DMS53 treated with DMSO at 0.1 percent for 48 hours (cell line): ENCODE data around the gene TOP2A.
"Not testable (repeated sequence)": the region's sequence is repeated elsewhere in the genome, so short reads cannot be mapped to it uniquely, and the experiment has no call there.

ENCODE experiments used
- DNase-seq: peaks from one replicate; lab custom pipeline; 2025; ENCODE audit not compliant: unreplicated experiment; lab: John Stamatoyannopoulos, UW

The TOP2A gene

DNA sequence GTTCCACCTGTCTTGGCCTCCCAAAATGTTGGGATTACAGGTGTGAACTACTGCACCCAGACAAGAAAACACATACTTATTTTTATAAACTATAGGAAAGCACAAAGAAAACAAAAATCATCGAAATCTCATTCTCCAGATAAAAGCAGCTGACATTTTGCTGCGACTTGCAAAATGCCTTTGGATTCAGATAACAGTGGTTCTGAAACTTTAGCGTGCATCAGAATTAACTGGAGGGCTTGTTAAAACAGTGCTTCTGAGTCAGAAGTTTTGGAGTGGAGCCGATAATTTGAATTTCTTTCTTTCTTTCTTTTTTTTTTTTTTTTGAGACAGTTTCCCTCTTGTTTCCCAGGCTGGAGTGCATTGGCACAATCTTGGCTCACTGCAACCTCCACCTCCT, 35.4 kb downstream of the TOP2A start:
- DNase-seq, result no peak

DNA sequence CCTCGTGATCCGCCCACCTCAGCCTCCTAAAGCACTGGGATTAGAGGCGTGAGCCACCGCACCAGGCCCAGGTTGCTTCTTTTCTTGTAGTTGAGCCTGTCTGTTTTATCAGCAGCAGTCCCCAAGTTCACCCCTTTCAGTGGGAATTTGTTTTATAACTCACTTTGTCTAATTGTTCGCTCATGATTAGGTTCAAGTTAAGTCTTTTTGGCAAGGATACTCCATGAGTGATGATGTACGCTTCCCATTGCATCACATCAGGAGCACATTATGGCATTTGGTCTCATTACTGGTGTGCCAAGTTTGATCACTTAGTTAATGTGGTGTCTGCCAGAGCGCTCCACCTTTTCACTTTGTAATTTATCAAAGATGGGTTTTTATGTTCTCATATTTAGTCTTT, 38.7 kb downstream of the TOP2A start:
- no peak for DNase-seq

DNA sequence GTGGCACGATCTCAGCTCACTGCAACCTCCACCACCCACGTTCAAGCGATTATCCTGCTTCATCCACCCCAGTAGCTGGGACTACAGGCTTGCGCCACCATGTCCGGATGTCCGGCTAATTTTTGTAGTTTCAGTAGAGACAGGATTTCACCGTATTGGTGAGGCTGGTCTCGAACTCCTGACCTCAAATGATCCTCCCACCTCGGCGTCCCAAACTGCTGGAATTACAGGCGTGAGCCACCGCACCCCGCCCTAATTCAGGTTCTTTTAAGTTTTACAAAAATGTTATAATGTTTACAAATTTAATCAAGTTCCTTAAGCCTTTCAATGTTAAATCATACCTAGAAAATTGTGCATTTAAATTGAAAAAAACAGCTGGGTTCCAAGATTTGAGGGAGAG, 39.9 kb downstream of the TOP2A start:
- DNase-seq, result no peak

DNA sequence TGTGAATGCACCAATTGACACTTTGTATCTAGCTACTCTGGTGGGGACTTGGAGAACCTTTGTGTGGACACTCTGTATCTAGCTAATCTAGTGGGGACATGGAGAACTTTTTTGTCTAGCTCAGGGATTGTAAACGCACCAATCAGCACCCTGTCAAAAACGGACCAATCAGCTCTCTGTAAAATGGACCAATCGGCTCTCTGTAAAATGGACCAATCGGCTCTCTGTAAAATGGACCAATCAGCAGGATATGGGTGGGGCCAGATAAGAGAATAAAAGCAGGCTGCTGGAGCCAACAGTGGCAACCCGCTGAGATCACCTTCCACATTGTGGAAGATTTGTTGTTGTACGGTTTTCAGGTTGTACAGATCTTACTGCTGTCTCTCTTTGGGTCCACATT, 41.2 kb downstream of the TOP2A start:
- not testable (repeated sequence) for DNase-seq

DNA sequence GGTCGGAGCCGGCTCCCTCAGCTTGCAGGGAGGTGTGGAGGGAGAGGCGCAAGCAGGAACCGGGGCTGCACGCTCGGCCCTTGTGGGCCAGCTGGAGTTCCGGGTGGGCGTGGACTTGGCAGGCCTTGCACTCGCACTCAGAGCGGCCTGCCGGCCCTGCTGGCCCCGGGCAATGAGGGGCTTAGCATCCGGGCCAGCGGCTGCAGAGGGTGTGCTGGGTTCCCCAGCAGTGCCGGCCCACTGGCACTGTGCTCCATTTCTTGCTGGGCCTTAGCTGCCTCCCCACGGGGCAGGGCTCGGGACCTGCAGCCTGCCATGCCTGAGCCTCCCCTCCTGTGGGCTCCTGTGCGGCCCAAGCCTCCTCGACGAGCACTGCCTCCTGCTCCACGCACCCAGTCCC, 41.9 kb downstream of the TOP2A start:
- DNase-seq, result not testable (repeated sequence)

DNA sequence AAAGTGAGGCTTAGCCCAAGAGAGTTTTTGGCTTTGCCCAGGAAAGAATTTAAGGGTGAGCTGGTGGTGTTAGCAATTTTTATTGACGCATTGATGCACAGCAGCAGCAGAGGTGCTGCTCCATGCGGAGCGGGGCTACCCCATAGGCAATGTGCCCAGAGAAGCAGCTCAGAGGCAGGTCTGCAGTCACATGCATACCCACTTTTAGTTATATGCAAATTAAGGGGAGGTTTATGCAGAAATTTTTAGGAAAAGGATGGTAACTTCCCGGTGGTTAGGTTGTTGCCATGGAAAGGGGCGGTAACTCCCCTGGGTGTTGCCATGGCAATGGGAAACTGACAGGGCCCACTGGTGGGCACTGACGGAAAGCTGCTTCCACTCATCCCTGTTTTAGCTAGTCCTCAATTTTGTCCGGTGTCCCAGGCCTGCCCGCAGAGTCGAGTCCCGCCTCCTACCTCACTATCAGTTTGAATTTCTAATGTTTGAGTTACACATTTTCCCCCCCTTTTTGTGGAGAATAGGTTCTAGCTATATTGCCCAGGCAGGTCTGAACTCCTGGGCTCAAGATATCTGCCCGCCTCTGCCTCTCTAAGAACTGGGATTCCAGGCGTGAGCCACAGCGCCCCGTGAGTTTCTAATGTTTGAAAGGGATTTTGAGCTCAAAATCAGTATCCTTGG, 42.7 kb downstream of the TOP2A start:
- no peak for DNase-seq

DNA sequence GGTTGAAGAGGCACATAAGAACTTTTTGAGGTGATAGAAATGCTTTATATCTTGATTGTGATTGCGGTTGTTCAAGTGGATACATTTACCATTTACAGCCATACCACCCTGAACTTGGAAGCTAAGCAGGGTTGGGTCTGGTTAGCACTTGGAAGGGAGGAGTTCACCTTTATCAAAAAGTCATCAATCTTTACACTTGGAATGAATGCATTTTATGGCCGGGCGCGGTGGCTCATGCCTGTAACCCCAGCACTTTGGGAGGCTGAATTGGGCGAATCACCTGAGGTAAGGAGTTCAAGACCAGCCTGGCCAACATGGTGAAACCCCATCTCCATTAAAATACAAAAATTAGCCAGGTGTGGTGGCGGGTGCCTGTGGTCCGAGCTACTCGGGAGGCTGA, 43.7 kb downstream of the TOP2A start:
- DNase-seq, result no peak

DNA sequence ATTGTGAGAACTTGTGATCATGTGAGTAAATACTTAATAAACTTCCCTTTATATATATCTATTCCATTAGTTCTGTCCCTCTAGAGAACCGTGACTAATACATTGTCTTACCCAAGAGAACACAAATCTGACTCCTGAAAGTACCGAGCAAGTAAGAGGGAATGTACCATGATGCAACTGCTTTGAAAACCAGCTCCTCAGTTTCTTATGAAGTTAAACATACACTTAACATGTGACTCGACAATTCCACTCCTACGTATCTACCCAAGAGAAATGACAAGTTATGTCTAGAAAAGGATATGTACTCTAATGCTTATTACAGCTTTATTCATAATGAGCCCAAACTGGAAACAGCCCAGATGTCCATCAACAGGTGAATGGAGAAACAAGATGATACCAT, 44.4 kb downstream of the TOP2A start:
- DNase-seq, result no peak

DNA sequence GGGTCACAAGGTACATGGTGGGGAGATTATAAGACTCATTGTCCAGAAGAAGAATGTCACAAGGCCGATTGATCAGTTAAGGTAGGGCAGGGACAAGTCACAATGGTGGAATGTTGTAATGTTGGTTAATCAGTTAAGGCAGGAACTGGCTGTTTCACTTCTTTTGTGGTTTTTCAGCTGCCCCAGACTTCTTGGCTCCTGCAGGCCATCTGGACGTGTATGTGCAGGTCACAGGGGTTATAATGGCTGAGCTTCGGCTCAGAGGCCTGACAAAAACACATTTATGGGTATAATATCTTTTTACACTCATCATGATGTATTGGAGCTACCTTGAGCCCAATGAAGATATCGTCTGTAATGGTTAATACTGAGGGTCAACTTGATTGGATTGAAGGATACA, 45.1 kb downstream of the TOP2A start:
- DNase-seq, result not testable (repeated sequence)

DNA sequence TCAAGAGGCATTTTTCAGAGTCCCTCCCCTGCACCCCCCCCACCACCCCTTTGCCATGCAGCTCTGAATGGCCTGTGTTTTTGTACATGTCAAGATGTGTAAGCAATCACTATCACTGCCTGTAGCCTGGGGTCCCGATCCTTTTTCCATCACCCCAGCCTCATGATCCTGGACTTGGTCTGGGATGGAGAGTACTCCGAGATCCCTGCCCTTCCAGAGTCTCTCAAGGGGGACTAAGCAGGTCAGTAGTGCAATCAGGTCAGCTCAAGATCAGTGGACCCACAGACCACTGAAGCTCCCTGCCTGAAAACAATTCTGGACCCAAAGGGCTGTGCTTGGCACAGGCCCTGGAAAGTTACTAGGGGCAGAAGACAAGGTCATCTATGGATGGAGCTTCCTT, 45.7 kb downstream of the TOP2A start:
- no peak for DNase-seq

DNA sequence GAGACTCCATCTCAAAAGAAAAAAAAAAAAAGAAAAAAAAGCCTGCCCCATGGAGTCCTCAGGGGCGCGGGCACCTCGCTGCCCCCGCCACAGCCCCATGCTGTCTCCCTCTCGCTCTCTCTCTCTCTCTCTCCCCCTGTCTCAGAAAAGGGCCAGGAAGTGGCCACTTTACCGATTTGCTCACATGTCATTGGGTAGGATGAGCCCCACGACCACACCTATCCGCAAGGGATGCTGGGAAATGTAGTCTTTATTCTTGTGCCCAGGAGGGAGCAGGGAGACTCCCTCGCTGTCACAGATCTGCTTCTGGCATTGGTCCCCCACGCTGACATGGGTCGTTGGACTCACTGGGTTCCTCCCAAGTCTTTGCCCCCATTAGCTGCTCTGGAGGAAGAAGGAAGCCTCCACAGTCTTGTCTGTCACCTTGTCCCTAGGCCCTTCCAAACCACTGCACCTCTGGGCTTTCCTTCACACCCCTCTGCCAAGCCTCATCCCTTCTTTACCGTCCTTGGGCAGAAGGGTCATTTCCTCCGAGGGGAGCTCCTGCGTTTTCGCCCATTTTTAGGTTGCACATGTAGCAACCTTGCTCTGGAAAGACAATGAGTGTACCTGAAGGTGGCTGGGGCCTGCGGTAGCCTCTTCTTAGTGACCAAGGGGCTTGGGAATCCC, 46.3 kb downstream of the TOP2A start:
- DNase-seq, result no peak

DNA sequence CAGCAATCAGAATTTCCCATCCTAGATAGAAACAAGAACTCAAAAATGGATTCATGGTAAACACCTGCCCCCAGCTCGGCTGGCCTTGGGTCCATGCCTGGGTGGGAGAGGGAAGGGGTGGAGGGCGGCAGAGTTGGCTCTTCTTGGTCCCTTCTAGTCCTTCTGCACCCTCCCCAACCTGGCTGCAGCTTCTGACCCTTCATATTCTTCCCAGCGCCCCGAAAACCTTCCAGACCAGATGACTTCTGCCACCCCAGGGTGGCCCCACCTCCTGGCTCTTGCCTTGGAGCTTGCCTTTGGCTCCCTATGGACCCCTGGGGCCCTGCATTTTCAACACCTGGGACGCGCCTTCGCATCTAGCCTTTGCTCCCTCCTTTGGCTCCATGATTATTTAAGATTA, 47.8 kb downstream of the TOP2A start:
- DNase-seq, result no peak

DNA sequence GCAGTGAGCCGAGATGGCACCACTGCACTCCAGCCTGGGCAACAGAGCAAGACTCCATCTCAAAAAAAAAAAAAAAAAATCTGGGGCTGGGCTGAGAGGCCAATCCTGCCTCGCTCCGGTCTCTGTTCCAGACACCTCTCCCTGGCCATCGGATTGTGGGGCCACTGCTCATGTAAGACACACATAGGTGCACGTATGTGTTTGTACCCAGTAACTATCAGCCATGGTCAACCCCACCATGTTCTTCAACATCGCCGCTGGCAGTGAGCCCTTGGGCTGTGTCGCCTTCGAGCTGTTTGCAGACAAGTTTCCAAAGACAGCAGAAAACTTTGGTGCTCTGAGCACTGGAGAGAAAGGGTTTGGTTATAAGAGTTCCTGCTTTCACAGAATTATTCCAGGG, 50.0 kb downstream of the TOP2A start:
- DNase-seq, result not testable (repeated sequence)

DNA sequence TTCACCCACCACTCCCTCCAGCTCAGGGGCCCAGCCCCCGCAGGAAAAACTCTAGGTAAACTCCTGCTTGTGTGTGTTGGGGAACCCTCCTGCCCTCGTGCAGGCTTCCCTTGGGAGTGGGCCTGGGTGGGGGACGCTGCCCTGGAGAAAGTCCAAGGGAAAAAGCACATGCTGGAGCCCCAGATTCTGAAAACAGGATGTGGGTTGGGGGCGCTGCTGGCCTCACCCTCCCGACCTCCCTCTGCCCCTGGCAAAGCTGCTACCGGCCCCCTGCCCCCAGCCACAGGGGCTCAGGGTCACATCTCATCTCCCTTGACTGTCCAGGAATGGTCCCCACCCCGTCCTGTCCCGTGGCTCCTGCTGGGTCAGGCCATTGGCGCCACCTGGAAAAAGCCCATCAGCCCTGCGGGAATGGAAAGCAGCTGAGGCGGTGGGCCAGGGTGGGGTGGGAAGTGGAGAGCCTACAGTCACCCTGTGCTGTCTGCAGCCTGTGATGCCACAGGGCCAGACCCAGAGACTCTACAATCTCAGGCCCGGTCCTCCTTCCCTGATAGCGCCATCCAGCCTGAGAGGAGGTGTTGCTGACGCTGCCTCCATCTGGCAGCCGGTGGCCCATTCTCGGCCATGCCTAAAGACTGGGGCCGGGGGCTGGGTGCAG, 50.7 kb downstream of the TOP2A start:
- no peak for DNase-seq

DNA sequence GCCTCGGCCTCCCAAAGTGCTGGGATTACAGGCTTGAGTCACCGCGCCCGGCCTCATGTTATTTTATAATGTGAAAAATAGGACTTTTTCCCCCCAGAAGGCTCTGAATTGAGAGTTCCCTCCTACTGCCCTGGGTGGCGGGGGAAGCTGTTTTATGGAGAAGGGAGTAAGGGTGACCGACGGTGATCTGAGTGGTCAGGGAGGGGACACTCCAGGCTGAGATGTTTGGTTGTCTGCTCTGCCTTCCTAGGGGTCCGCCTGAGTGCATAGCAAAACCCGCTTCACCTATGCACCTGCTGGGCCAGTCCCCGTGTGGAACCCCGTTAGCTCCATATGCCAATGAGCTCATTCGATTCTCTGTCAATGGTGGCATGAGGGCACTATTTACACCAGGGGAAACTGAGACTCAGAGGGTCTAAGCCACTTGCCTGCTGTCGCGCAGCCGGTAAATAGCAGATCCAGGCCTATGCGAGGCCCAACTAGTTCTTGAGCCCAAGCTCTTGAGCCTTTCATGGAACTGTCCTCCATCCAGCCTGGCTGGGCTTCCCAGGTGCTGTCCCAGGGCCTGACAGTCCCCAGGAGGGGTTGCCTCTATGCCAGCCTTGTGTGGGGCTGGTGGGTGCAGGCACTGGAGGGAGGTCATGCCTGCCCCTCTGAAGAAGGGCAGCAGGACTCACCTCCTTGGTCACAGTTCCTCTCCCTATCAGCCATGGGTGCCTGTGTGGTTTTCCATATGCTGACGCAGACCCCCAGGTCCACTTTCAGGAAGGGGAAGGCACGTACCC, 51.4 kb downstream of the TOP2A start:
- DNase-seq, result no peak

DNA sequence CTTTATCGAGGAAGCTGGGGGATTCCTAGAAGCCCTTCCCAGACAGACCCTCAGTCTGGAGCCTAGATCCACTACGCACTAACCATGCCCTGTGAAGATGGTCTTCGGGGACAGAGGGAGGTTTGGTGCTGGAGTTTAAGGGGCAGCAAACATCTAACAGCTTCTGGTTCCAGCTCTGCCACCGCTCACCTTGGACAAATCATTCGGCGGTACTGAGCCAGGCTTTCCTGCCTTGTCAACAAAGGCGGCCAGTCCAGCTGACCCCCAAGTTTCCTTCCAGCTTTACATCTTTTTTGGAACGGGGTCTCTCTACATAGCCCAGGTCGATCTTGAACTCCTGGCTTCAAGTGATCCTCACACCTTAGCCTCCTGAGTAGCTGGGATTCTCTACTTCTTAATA, 52.8 kb downstream of the TOP2A start:
- DNase-seq, result no peak

DNA sequence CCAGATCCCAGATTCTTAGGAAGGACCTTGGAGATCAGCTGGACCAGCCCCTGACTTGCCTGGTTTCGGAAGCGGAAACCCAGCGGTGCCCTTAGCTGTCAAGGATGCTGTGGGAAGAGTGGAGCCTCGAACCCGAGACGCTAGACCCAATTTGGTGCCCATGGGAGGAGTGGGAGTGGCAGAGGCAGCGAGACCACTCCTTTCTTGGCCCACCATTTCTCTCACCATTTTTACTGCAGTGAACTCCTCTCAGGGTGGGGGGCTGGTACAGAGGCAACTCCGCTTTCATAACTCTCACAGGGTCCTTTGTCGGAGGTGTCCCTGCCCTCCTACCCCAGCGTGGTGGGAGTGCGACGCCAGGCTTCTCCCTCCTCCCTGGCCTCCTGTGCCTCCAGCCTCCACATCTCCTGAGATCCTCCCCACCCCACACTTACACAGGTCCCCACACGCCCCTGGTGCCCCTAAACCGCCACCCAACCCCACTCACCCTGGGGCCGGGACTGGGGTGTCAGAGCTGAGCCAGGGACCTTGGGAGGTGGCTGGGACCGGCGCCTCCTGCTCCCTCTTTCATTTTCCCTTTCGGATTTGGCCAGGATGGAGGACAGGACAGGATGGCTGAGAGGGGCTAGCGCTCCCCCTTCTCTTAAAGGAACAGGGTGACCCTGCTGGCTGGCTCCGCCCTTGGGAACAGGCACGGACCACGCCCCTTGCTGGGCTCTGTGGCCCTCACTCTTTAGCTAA, 53.4 kb downstream of the TOP2A start, which contains the start of gene GJD3:
Gene GJD3, minus strand, starts transcription at position 617 of the 741 bp plus-strand sequence. CDS start 922 bp downstream, outside the sequence.
- DNase-seq, result no peak

DNA sequence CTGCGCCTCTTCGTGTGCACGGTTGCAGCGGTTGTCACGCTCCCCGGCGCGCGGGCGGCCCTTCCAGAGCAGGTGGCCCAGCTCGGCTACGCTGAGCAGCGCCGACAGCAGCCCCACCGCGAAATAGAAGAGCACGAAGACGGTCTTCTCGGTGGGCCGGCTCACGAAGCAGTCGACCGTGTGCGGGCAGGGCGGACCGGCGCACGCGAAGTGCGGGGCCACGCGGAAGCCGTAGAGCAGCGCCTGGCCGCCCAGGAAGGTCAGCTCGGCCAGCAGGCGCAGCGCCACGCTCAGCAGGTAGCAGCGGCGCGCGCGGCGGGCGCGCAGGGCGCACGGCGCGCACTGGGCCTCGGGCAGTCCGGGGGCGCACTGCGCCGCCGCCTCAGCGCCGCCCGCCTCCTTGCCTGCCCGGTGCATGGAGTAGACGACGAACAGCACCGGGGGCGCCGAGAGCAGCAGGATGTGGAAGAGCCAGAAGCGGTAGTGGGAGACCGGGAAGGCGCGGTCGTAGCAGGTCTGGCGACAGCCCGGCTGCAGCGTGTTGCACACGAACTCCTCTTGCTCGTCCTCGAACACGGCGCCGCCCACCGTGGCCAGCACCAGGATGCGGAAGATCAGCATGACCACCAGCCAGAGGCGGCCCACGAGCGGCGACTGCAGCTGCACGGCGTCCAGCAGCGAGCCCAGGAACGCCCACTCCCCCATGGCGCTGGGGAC, 54.4 kb downstream of the TOP2A start:
- peak; percentile 12 for DNase-seq

DNA sequence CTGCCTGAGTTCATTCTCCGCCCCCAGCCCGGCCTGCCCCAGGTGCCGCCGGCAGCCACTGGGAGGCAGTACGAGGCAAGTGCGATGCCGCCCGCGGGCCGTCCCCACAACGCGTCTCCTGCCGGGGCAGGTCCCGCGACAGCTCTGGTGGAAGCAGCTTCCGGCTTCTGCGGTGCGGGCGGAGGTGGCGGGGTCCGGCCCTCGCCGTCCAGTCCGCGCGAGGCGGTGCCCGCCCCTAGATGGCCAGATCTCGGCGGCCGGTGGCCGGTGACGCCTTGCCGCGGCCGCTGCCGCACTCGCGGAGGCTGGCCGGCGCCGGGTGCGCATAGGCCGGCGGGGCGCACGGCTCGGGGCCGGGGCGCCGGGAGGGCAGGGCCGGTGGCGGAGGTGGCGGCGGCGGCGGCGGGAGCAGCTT, 55.0 kb downstream of the TOP2A start:
- DNase-seq, result peak; percentile 16
